Measurements from ENCODE around the gene JAZF1. TPM values are rescaled to one million over a fixed set of nuclear protein-coding genes. Genes with fewer than 3 reads are reported as not detected.

JAZF1 gene
- total RNA-seq, 1 experiment from 2014 or later, result 0.90 TPM

- no peak overlapping the region for H2AFZ ChIP-seq
- no TSS peak for BruUV-seq (replicated peaks)
- no peaks in the 10 kb centered on the region for H4K20me1 ChIP-seq (ENCODE audit: insufficient read depth)
- ChIA-PET POLR2A (ENCODE audit: unreplicated experiment) (no interaction called here), CTCF (no interaction called here)
- H3K4me3 ChIP-seq, result no peak overlapping the region
- no peak overlapping the region for H3K27ac ChIP-seq
- TF ChIP-seq CTCF (conservative IDR thresholded peaks at IDR 0.05) (no peak), EZH2 (IDR thresholded peaks at IDR 0.05; ENCODE audit: low read depth) (no peak)
- intact Hi-C loops (cut with micrococcal nuclease; ENCODE audit: unreplicated experiment), result no loop called here
- no peaks in the 10 kb centered on the region for H3K4me1 ChIP-seq (replicated peaks; ENCODE audit: insufficient read depth)
- DNase-seq, result no peak
- H3K36me3 ChIP-seq (ENCODE audit: low read depth), result no peaks in the 10 kb centered on the region
- H3K27me3 ChIP-seq (ENCODE audit: insufficient read depth, low read depth), result no peaks in the 10 kb centered on the region
- H3K9me2 ChIP-seq (ENCODE audit: insufficient read depth), result no peaks in the 10 kb centered on the region
- no peaks in the 10 kb centered on the region for H3K9me3 ChIP-seq (ENCODE audit: insufficient read depth, low read depth)
- H3K79me2 ChIP-seq (ENCODE audit: low read depth), result no peaks in the 10 kb centered on the region
- H3K4me2 ChIP-seq, result no peak overlapping the region
- H3F3A ChIP-seq (ENCODE audit: insufficient read depth, low read depth), result no peaks in the 10 kb centered on the region
These were observed 188.5 kb downstream of the JAZF1 start for GRCh38 chr7:27992097-27992496.

GRCh38 chr7:27991006-27991528 lies 189.5 kb downstream of the JAZF1 start:
- Histone ChIP-seq H3K27ac (no peak overlapping the region), H3K4me2 (no peak overlapping the region), H3K79me2 (ENCODE audit: low read depth) (no peaks in the 10 kb centered on the region), H3K36me3 (ENCODE audit: low read depth) (no peaks in the 10 kb centered on the region), H3K4me3 (no peak overlapping the region), H3K27me3 (ENCODE audit: insufficient read depth, low read depth) (no peaks in the 10 kb centered on the region), H3F3A (ENCODE audit: insufficient read depth, low read depth) (no peaks in the 10 kb centered on the region), H3K9me2 (ENCODE audit: insufficient read depth) (no peaks in the 10 kb centered on the region), H4K20me1 (ENCODE audit: insufficient read depth) (no peaks in the 10 kb centered on the region), H2AFZ (no peak overlapping the region), H3K9me3 (ENCODE audit: insufficient read depth, low read depth) (no peaks in the 10 kb centered on the region), H3K4me1 (replicated peaks; ENCODE audit: insufficient read depth) (no peaks in the 10 kb centered on the region)
- TF ChIP-seq CTCF (conservative IDR thresholded peaks at IDR 0.05), result no peak
- TF ChIP-seq EZH2 (IDR thresholded peaks at IDR 0.05; ENCODE audit: low read depth), result no peak
- DNase-seq, result no peak
- no TSS peak for BruUV-seq (replicated peaks)
- intact Hi-C loops (cut with micrococcal nuclease; ENCODE audit: unreplicated experiment), result no loop called here
- ChIA-PET CTCF (no interaction called here), POLR2A (ENCODE audit: unreplicated experiment) (no interaction called here)

GRCh38 chr7:27976531-27976930 lies 204.1 kb downstream of the JAZF1 start:
- Histone ChIP-seq H3K9me2 (ENCODE audit: insufficient read depth) (no peaks in the 10 kb centered on the region), H3K27me3 (ENCODE audit: insufficient read depth, low read depth) (no peaks in the 10 kb centered on the region), H4K20me1 (ENCODE audit: insufficient read depth) (no peaks in the 10 kb centered on the region), H3K36me3 (ENCODE audit: low read depth) (no peaks in the 10 kb centered on the region), H3K27ac (no peak overlapping the region), H3K79me2 (ENCODE audit: low read depth) (no peaks in the 10 kb centered on the region), H2AFZ (no peak overlapping the region), H3K4me3 (no peak overlapping the region), H3K9me3 (ENCODE audit: insufficient read depth, low read depth) (no peaks in the 10 kb centered on the region), H3K4me1 (replicated peaks; ENCODE audit: insufficient read depth) (no peaks in the 10 kb centered on the region), H3F3A (ENCODE audit: insufficient read depth, low read depth) (no peaks in the 10 kb centered on the region), H3K4me2 (no peak overlapping the region)
- DNase-seq, result no peak
- intact Hi-C loops (cut with micrococcal nuclease; ENCODE audit: unreplicated experiment), result no loop called here
- ChIA-PET POLR2A (ENCODE audit: unreplicated experiment) (no interaction called here), CTCF (interaction anchor here (0.6 to 1.0 kb wide), 2 partner anchors 85 to 115 kb away, joined by 3 read pairs; no protein-coding TSS in a partner anchor)
- no TSS peak for BruUV-seq (replicated peaks)
- TF ChIP-seq EZH2 (IDR thresholded peaks at IDR 0.05; ENCODE audit: low read depth) (no peak), CTCF (conservative IDR thresholded peaks at IDR 0.05) (no peak)

Data from PC-9 (cell line).